Esophagus squamous epithelium (tissue), 4 donors: ENCODE data around the gene NRG3.

Source experiments
- POLR2A ChIP-seq, 4 donors: fragments of 450-650 bp; IDR thresholded peaks; one replicate each; pipeline ENCODE4 v1.6.1; 2017; ENCODE audit warnings: antibody characterized with exemption in 4 of 4, mild to moderate bottlenecking in 4 of 4, moderate library complexity in 3 of 4
- TF ChIP-seq, protein P1 (sequence below), 6 experiments: fragments of 450-650 bp in 4 of 6; fragments of 200-600 bp in 2 of 6; sonication (generic) in 2 of 6; IDR thresholded peaks; one replicate each; pipeline ENCODE4 v1.5.1; 2016 to 2019; ENCODE audit warnings: antibody characterized with exemption in 6 of 6, mild to moderate bottlenecking in 4 of 6, moderate library complexity in 4 of 6

GRCh38 chr10:82321724-82322123, 446.7 kb downstream of the NRG3 start:
- TF ChIP-seq, protein P1, sequence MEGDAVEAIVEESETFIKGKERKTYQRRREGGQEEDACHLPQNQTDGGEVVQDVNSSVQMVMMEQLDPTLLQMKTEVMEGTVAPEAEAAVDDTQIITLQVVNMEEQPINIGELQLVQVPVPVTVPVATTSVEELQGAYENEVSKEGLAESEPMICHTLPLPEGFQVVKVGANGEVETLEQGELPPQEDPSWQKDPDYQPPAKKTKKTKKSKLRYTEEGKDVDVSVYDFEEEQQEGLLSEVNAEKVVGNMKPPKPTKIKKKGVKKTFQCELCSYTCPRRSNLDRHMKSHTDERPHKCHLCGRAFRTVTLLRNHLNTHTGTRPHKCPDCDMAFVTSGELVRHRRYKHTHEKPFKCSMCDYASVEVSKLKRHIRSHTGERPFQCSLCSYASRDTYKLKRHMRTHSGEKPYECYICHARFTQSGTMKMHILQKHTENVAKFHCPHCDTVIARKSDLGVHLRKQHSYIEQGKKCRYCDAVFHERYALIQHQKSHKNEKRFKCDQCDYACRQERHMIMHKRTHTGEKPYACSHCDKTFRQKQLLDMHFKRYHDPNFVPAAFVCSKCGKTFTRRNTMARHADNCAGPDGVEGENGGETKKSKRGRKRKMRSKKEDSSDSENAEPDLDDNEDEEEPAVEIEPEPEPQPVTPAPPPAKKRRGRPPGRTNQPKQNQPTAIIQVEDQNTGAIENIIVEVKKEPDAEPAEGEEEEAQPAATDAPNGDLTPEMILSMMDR (IDR thresholded peaks at IDR 0.05): no peak
- no peak for TF ChIP-seq POLR2A (IDR thresholded peaks at IDR 0.05)
